Thoracic aorta (tissue), 2 donors: ENCODE data around the gene PRR7. TPM values are rescaled to one million over a fixed set of nuclear protein-coding genes. Genes with fewer than 3 reads are reported as not detected.
"Not testable (repeated sequence)": the region's sequence is repeated elsewhere in the genome, so short reads cannot be mapped to it uniquely, and the experiment has no call there.

Experiments used
- ATAC-seq: fragments of 150-250 bp; one replicate; pipeline ENCODE4 v1.8.0; 2017; ENCODE audit warnings: low read depth; ENCODE audit not compliant: insufficient number of reproducible peaks, low FRiP score
- DNase-seq: peaks from one replicate; pipeline ENCODE4 v3.0.0-alpha.2; 2020; ENCODE audit warnings: low spot score
- H3K27ac ChIP-seq, 2 donors: fragments of 200-600 bp; sonication (generic); 1 replicate in 1 of 2; 2 replicates in 1 of 2; pipeline ENCODE4 v1.5.1; 2016; ENCODE audit warnings: mild to moderate bottlenecking in 2 of 2, moderate library complexity in 2 of 2
- H3K27me3 ChIP-seq: fragments of 200-600 bp; sonication (generic); replicated peaks from 2 replicates; pipeline ENCODE4 v1.6.0; 2016; ENCODE audit warnings: mild to moderate bottlenecking; ENCODE audit not compliant: insufficient read depth
- H3K36me3 ChIP-seq: fragments of 200-600 bp; sonication (generic); one replicate; pipeline ENCODE4 v1.5.1; 2016
- H3K4me1 ChIP-seq, 2 donors: fragments of 200-600 bp; sonication (generic); 1 replicate in 1 of 2; 2 replicates in 1 of 2; pipeline versions ENCODE4 v1.5.1 to v1.6.0; 2016; ENCODE audit warnings: low read depth in 2 of 2, mild to moderate bottlenecking in 1 of 2; ENCODE audit not compliant: control insufficient read depth in 1 of 2
- H3K4me3 ChIP-seq: fragments of 200-600 bp; sonication (generic); 2 replicates; pipeline ENCODE4 v1.5.1; 2016; ENCODE audit warnings: mild to moderate bottlenecking
- H3K9me3 ChIP-seq: fragments of 200-600 bp; sonication (generic); 2 replicates; pipeline ENCODE4 v1.5.1; 2016
- CTCF ChIP-seq: fragments of 200-600 bp; sonication (generic); IDR thresholded peaks from one replicate; pipeline ENCODE4 v1.5.1; 2019; ENCODE audit warnings: antibody characterized with exemption
- total RNA-seq, 2 donors: library from RNA; depleted of rRNA; stranded (reverse); fragments of >200 nt; gene quantifications; one replicate each; pipeline versions ENCODE4 v1.1.0 to v1.2.3, GENCODE V29; 2016

The PRR7 gene
- total RNA-seq, 2 donors from 2014 or later, result 4.1 to 11.0 TPM

- Histone ChIP-seq H3K4me3 (no peak overlapping the region), H3K36me3 (peaks cover 39% of the 10 kb centered on the region), H3K27ac (peak overlapping the region; percentile 51 to 81), H3K9me3 (no peaks in the 10 kb centered on the region), H3K4me1 (peaks cover 15 to 88% of the 10 kb centered on the region in 2 donors), H3K27me3 (no peaks in the 10 kb centered on the region)
- ATAC-seq (no peak), DNase-seq (no peak)
- TF ChIP-seq CTCF, result no peak
Measured at GRCh38 chr5:177482359-177482795, 35.8 kb downstream of the PRR7 start.

GRCh38 chr5:177483042-177483441, 36.4 kb downstream of the PRR7 start:
- no peak for DNase-seq
- no peak for ATAC-seq
- no peaks in the 10 kb centered on the region for H3K27me3 ChIP-seq
- H3K4me3 ChIP-seq, result no peak overlapping the region
- H3K36me3 ChIP-seq, result peaks cover 46% of the 10 kb centered on the region
- peaks cover 15 to 94% of the 10 kb centered on the region in 2 donors for H3K4me1 ChIP-seq
- TF ChIP-seq CTCF, result no peak
- H3K9me3 ChIP-seq, result no peaks in the 10 kb centered on the region
- H3K27ac ChIP-seq, result peak overlapping the region; percentile 51 to 70

GRCh38 chr5:177483994-177484901, 37.6 kb downstream of the PRR7 start:
- no peak for TF ChIP-seq CTCF
- H3K36me3 ChIP-seq, result peaks cover 58% of the 10 kb centered on the region
- H3K27ac ChIP-seq, result peak overlapping the region; percentile 51 to 70
- H3K27me3 ChIP-seq, result no peaks in the 10 kb centered on the region
- H3K9me3 ChIP-seq, result no peaks in the 10 kb centered on the region
- H3K4me1 ChIP-seq, result peaks cover 10 to 92% of the 10 kb centered on the region in 2 donors
- no peak for DNase-seq
- no peak overlapping the region for H3K4me3 ChIP-seq
- no peak for ATAC-seq

- H3K36me3 ChIP-seq, result peaks cover 65% of the 10 kb centered on the region
- ATAC-seq (no peak), DNase-seq (no peak)
- TF ChIP-seq CTCF, result no peak
- peak overlapping the region; percentile 51 to 70 for H3K27ac ChIP-seq
- peaks cover 7 to 92% of the 10 kb centered on the region in 2 donors for H3K4me1 ChIP-seq
- no peaks in the 10 kb centered on the region for H3K27me3 ChIP-seq
- no peaks in the 10 kb centered on the region for H3K9me3 ChIP-seq
- no peak overlapping the region for H3K4me3 ChIP-seq
Measured at GRCh38 chr5:177484902-177485549, 38.4 kb downstream of the PRR7 start.

GRCh38 chr5:177485753-177486152, 39.1 kb downstream of the PRR7 start:
- not testable (repeated sequence) for H3K4me3 ChIP-seq, H3K9me3 ChIP-seq, H3K27me3 ChIP-seq, DNase-seq, ATAC-seq
- H3K36me3 ChIP-seq, result peaks cover 73% of the 10 kb centered on the region
- H3K27ac ChIP-seq, result peak overlapping the region; percentile 51 to 70
- peaks cover 10 to 92% of the 10 kb centered on the region in 2 donors for H3K4me1 ChIP-seq
